Measurements from ENCODE around the gene TMEM221. TPM values are rescaled to one million over a fixed set of nuclear protein-coding genes. Genes with fewer than 3 reads are reported as not detected.
A peak's percentile ranks its signal among the peaks of the same experiment; 100 is the strongest.

Gene TMEM221
- total and polyA plus RNA-seq, 9 of the 15 experiments (the other 6 are each of a cell fraction or from before 2014, with no cell fraction given), result 0.06 to 0.35 TPM; not detected in 7

- TF ChIP-seq MXI1 (IDR thresholded peaks at IDR 0.05; ENCODE audit: low read depth, low read length) (peak; percentile 75), ZNF263 (CRISPR knock-in tag; IDR thresholded peaks at IDR 0.05; ENCODE audit: borderline replicate concordance) (no peak), LCOR (CRISPR knock-in tag; IDR thresholded peaks at IDR 0.05) (peak; percentile 65; the same call in 1 of the 2 replicates), ZNF318 (IDR thresholded peaks at IDR 0.05; ENCODE audit: borderline replicate concordance in 1 of 2, low read depth in 1 of 2) (peak in 1 of 2 experiments; percentile 35; a peak in 1 of 4 replicates), NR4A1 (CRISPR knock-in tag; IDR thresholded peaks at IDR 0.05) (no peak), NR4A1 (tag; IDR thresholded peaks at IDR 0.05) (no peak), FOXA1 (IDR thresholded peaks at IDR 0.05; ENCODE audit: borderline replicate concordance) (no peak), ZNF766 (CRISPR knock-in tag; conservative IDR thresholded peaks at IDR 0.05) (peak; percentile 55; the same call in 1 of the 2 replicates), MYNN (IDR thresholded peaks at IDR 0.05) (no peak; the same call in 1 of the 2 replicates), MYNN (CRISPR knock-in tag; IDR thresholded peaks at IDR 0.05) (no peak), KLF6 (CRISPR knock-in tag; IDR thresholded peaks at IDR 0.05; ENCODE audit: borderline replicate concordance) (no peak), PURB (CRISPR knock-in tag; IDR thresholded peaks at IDR 0.05; ENCODE audit: low read depth) (no peak), NRF1 (conservative IDR thresholded peaks at IDR 0.05 in 1 of 2, IDR thresholded peaks at IDR 0.05 in 1 of 2) (peak; percentile 93 to 94)
- TF ChIP-seq, protein P1, sequence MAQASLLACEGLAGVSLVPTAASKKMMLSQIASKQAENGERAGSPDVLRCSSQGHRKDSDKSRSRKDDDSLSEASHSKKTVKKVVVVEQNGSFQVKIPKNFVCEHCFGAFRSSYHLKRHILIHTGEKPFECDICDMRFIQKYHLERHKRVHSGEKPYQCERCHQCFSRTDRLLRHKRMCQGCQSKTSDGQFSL (CRISPR knock-in tag; IDR thresholded peaks at IDR 0.05), result peak; percentile 100
- TF ChIP-seq, protein P1 (tag; IDR thresholded peaks at IDR 0.05), result peak in 1 of 2 experiments; percentile 98; a peak in 2 of 4 replicates
- TF ChIP-seq, protein P2, sequence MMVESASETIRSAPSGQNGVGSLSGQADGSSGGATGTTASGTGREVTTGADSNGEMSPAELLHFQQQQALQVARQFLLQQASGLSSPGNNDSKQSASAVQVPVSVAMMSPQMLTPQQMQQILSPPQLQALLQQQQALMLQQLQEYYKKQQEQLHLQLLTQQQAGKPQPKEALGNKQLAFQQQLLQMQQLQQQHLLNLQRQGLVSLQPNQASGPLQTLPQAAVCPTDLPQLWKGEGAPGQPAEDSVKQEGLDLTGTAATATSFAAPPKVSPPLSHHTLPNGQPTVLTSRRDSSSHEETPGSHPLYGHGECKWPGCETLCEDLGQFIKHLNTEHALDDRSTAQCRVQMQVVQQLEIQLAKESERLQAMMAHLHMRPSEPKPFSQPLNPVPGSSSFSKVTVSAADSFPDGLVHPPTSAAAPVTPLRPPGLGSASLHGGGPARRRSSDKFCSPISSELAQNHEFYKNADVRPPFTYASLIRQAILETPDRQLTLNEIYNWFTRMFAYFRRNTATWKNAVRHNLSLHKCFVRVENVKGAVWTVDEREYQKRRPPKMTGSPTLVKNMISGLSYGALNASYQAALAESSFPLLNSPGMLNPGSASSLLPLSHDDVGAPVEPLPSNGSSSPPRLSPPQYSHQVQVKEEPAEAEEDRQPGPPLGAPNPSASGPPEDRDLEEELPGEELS (CRISPR knock-in tag; IDR thresholded peaks at IDR 0.05; ENCODE audit: borderline replicate concordance), result no peak
Observed at GRCh38 chr19:17419621-17420474, 28.6 kb downstream of the TMEM221 start, which contains the start of gene MVB12A (continued).

Data from K562 (cell line).